Retinal pigment epithelial cell (primary cell): ENCODE data around the gene PIK3C2G.

Source experiments
- DNase-seq: peaks from one replicate; pipeline ENCODE4 v3.0.0-alpha.2; 2010; ENCODE audit warnings: low read depth
- H3K4me3 ChIP-seq: 2 replicates; pipeline ENCODE4 v1.5.1; 2011; ENCODE audit warnings: mild to moderate bottlenecking, low read length, control low read depth, moderate library complexity
- TF ChIP-seq, protein P1 (sequence below): conservative IDR thresholded peaks from 2 replicates; pipeline ENCODE4 v1.5.1; 2011; ENCODE audit warnings: low read depth, low read length, control low read depth, inconsistent platforms

Gene PIK3C2G

DNA sequence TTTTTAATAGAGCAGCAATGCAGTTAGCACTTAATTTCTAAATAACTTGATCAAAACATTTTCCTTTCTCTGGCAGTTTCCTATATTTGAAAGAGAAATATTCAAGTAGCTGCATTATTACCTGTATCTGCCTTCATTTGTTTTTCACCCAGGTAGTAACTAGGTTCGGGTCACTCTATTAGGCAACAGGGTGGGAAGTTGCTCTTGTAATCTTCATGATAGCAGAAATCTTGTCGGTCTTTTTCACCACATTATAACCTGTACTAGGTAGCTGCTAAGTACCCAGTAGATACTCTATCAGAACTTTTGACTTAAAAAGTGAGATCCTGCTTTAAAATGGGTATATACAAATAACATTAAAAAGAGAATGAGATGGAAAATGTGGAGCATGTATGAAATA, 2.4 kb upstream of the PIK3C2G start:
- no peak for DNase-seq
- no peak overlapping the region for H3K4me3 ChIP-seq
- TF ChIP-seq, protein P1, sequence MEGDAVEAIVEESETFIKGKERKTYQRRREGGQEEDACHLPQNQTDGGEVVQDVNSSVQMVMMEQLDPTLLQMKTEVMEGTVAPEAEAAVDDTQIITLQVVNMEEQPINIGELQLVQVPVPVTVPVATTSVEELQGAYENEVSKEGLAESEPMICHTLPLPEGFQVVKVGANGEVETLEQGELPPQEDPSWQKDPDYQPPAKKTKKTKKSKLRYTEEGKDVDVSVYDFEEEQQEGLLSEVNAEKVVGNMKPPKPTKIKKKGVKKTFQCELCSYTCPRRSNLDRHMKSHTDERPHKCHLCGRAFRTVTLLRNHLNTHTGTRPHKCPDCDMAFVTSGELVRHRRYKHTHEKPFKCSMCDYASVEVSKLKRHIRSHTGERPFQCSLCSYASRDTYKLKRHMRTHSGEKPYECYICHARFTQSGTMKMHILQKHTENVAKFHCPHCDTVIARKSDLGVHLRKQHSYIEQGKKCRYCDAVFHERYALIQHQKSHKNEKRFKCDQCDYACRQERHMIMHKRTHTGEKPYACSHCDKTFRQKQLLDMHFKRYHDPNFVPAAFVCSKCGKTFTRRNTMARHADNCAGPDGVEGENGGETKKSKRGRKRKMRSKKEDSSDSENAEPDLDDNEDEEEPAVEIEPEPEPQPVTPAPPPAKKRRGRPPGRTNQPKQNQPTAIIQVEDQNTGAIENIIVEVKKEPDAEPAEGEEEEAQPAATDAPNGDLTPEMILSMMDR: no peak

- no peak for DNase-seq
- H3K4me3 ChIP-seq: no peak overlapping the region
- TF ChIP-seq, protein P1: no peak
Observed at GRCh38 chr12:18259906-18260682, 1.2 kb upstream of the PIK3C2G start.

DNA sequence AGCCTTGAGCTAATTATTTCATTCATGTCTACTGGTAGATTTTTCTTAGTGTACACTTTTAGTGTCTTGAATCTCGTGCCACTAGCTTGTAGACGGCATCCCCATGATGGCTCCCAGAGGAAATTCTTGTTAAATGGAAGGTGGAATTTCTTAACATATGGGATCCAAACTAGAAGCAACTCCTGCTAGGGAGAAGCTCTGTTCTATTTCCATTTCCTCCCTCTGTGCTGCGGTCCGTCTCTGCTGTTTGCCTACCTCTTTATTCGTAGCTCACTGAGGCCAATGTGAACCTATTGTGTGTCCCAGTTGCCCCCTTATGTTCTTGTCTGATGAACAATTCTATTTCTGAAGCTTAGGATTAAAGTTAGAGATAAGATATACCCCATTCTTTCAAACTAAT, 588 bp downstream of the PIK3C2G start:
- DNase-seq: no peak
- TF ChIP-seq, protein P1: no peak
- H3K4me3 ChIP-seq: no peak overlapping the region

DNA sequence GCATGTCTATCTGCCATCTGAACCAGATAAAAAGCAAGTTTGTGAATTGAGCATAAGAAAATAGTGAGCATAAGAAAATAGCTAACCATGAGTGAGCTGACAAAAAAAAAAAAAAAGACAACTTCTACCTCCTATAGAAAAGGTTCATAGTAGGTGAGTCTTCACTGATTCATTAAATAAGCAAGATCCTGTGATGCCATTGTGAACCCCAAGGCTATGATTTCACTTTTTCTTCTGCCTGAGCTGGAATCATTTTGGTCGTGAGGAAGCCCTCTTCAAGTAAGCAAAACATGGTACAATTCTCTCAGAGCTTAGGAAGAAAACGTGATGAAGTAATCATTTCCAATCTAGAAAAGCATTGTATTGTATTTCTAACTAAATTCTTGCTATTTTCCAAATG, 1.2 kb downstream of the PIK3C2G start:
- TF ChIP-seq, protein P1: no peak
- no peak for DNase-seq
- no peak overlapping the region for H3K4me3 ChIP-seq

GRCh38 chr12:18264581-18265075, 3.3 kb downstream of the PIK3C2G start:
- DNase-seq: no peak
- TF ChIP-seq, protein P1: no peak
- no peak overlapping the region for H3K4me3 ChIP-seq

GRCh38 chr12:18267427-18268099, 6.2 kb downstream of the PIK3C2G start:
- H3K4me3 ChIP-seq: no peak overlapping the region
- TF ChIP-seq, protein P1: no peak
- DNase-seq: no peak
